ENCODE data around the gene PPP2CA.
"Not testable (repeated sequence)": the region's sequence is repeated elsewhere in the genome, so short reads cannot be mapped to it uniquely, and the experiment has no call there.

Gene PPP2CA

GRCh38 chr5:134188092-134188491 lies 37.8 kb downstream of the PPP2CA start:
- no peak for DNase-seq

- peak; percentile 85 for DNase-seq
Observed at GRCh38 chr5:134184155-134185135, 41.4 kb downstream of the PPP2CA start.

GRCh38 chr5:134183481-134183880 lies 42.4 kb downstream of the PPP2CA start:
- no peak for DNase-seq

GRCh38 chr5:134178096-134178419 lies 47.8 kb downstream of the PPP2CA start:
- DNase-seq = no peak

GRCh38 chr5:134177369-134178095 lies 48.3 kb downstream of the PPP2CA start:
- DNase-seq = no peak

GRCh38 chr5:134176511-134177368 lies 49.1 kb downstream of the PPP2CA start, which contains the start of gene SKP1:
Gene SKP1 (minus strand): TSS chr5:134176950. CDS start chr5:134174022, 2,928 bp downstream.
- peak; percentile 88 for DNase-seq

- DNase-seq = peak; percentile 63
Observed at GRCh38 chr5:134175921-134176510, 49.9 kb downstream of the PPP2CA start.

GRCh38 chr5:134174841-134175839 lies 50.7 kb downstream of the PPP2CA start:
- DNase-seq = no peak

- no peak for DNase-seq
Observed at GRCh38 chr5:134171972-134172371, 53.9 kb downstream of the PPP2CA start.

- no peak for DNase-seq
Observed at GRCh38 chr5:134162592-134162991, 63.3 kb downstream of the PPP2CA start.

- no peak for DNase-seq
Observed at GRCh38 chr5:134161513-134162395, 64.1 kb downstream of the PPP2CA start.

GRCh38 chr5:134153657-134154056 lies 72.2 kb downstream of the PPP2CA start:
- no peak for DNase-seq

- no peak for DNase-seq
Observed at GRCh38 chr5:134153241-134153640, 72.6 kb downstream of the PPP2CA start.

GRCh38 chr5:134152173-134152832 lies 73.6 kb downstream of the PPP2CA start:
- DNase-seq = not testable (repeated sequence)

- no peak for DNase-seq
Observed at GRCh38 chr5:134151723-134152122, 74.2 kb downstream of the PPP2CA start.

- no peak for DNase-seq
Observed at GRCh38 chr5:134149571-134150303, 76.1 kb downstream of the PPP2CA start.

- DNase-seq = no peak
Observed at GRCh38 chr5:134148986-134149539, 76.8 kb downstream of the PPP2CA start.

- no peak for DNase-seq
Observed at GRCh38 chr5:134148316-134148715, 77.6 kb downstream of the PPP2CA start.

Data from CD4-positive, alpha-beta T cell treated with Interleukin-17A for 1 hour (primary cell).